ENCODE data around the gene ATXN7L1.

- TF ChIP-seq YY2 (tag by site-specific recombination; IDR thresholded peaks at IDR 0.05): no peak
- no peak for TF ChIP-seq CTCF (tag by site-specific recombination; IDR thresholded peaks at IDR 0.05)
- no peak for TF ChIP-seq KLF16 (tag by site-specific recombination; IDR thresholded peaks at IDR 0.05)
- no peak for TF ChIP-seq ELK4 (IDR thresholded peaks at IDR 0.05; ENCODE audit: borderline replicate concordance, low read depth, low read length)
- TF ChIP-seq ZBTB49 (tag by site-specific recombination; IDR thresholded peaks at IDR 0.05; ENCODE audit: low read depth): no peak
- no peak for TF ChIP-seq ZNF521 (tag by site-specific recombination; IDR thresholded peaks at IDR 0.05)
- no peak for TF ChIP-seq ZNF830 (tag by site-specific recombination; IDR thresholded peaks at IDR 0.05; ENCODE audit: low read depth)
- no peak for TF ChIP-seq ZNF248 (tag by site-specific recombination; IDR thresholded peaks at IDR 0.05)
- TF ChIP-seq ZNF514 (tag by site-specific recombination; IDR thresholded peaks at IDR 0.05): no peak
Measured at GRCh38 chr7:105786520-105787470, 89.6 kb downstream of the ATXN7L1 start.

Measured in HEK293 (cell line).